NOMO-1 treated with dmso at 0.1 percent for 144 hours (cell line): ENCODE data around the gene TNPO2.
"Not testable (repeated sequence)": the region's sequence is repeated elsewhere in the genome, so short reads cannot be mapped to it uniquely, and the experiment has no call there.

Source experiments
- DNase-seq: peaks from one replicate; lab custom pipeline; 2025; ENCODE audit not compliant: unreplicated experiment; lab: John Stamatoyannopoulos, UW

The TNPO2 gene

GRCh38 chr19:12706332-12706718 is 17.4 kb downstream of the TNPO2 start:
- no peak for DNase-seq

DNA sequence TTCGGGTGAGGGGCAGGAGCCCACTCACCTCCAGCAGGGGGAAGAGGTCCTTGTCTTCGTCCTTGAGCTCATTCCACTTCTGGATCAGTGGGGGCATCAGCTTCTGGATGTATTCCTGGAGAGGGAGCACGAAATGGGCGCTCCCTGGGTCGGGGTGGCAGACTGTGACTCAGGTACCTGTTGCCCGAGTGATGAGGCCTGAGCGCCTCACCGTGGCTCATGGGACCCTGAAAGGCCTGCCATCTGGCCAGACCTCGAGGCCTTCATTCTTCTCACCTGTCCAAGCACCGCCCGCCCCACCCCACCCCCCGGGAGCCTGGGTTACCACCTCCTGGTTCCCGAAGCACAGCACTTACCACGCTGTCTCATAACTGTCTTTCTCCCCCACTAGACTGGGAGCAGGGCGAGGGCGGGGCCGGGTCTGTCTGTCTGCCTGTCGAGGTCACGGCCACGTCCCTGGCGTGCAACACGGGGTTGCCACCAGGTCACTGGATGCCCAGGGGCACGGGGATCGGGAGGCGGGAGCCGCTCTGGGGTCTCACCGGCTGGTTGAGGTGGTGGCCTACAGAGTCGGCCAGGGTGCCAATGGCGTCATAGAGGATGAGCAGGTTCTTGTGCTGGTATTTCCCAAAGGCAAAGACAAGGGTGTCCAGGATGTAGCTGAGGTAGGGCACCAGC is 17.9 kb downstream of the TNPO2 start:
- no peak for DNase-seq

- DNase-seq: no peak
These were observed 18.6 kb downstream of the TNPO2 start for GRCh38 chr19:12705169-12705568.

DNA sequence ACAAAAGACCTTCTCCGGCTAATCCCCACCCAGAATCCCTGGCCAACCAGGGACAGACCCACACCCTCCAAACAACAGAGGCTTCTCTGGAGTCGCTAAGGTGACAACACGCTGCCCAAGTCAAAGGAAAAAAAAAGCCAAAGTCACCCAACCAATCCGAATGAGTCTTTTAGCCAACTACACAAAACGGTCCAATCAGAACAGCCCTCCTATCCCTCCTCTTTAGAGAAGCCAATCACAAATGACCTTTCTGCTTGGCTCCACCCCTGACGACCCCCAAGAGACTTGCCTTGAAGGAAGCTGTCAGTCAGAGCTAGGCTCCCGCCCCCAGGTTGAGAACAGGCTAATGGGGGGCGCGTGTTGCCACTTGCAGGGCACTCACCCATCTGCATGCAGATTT is 20.7 kb downstream of the TNPO2 start:
- DNase-seq: no peak

- no peak for DNase-seq
These were observed 22.0 kb downstream of the TNPO2 start for GRCh38 chr19:12701596-12702282.

DNA sequence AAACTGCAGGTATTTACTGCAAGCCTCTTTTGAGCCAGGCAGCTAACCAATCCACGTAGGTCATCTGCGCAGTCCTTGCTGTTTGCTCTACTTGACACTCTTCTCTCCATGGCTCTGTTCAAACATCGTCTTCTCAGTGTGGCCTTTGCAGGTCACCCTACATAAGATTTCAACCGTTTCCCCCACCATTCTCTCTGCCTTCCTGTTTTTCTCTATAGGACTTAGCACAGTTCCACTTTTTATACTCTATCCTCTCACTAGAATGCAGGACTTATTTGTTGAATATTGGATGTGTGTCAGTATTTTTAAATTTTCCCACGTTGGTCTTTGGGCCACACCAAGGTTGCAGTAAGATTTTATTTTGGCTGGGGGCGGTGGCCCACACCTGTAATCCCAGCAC is 25.6 kb downstream of the TNPO2 start:
- no peak for DNase-seq

DNA sequence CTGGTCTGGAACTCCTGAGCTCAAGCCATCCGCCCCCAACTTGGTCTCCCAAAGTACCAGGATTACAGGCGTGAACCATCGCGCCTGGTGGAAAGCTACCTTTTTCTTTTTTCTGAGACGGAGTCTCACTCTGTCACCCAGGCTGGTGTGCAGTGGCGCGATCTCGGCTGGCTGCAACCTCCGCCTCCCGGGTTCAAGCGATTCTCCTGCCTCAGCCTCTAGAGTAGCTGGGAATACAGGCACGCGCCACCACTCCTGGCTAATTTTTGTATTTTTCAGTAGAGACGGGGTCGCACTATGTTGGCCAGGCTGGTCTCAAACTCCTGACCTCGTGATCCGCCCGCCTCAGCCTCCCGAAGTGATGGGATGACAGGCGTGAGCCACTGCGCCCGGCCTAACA is 26.3 kb downstream of the TNPO2 start:
- DNase-seq: not testable (repeated sequence)

GRCh38 chr19:12696366-12697335 is 27.1 kb downstream of the TNPO2 start, which contains the start of gene FBXW9:
TSS of gene FBXW9 (minus strand) at chr19:12696631. CDS start at chr19:12696581, 50 bp downstream.
- DNase-seq: peak; percentile 83

DNA sequence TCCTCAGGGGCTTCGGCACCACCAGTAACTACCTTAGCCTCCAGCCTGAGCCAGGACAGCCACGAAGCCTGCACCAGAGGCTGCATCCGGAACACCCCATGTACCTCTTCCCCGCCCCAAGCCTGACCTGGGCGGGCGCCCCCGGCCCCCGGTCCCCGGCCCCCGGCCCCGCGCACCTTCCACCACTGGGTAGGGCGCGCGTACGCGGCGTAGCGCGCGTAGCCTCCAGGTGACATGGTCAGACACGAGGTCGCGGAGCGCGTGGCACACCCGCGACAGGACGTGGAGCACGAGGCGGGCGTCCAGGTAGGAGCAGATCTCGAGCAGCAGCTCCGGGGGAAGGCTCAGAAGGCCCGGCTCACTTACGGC is 27.8 kb downstream of the TNPO2 start:
- DNase-seq: no peak

GRCh38 chr19:12695514-12695913 is 28.2 kb downstream of the TNPO2 start:
- DNase-seq: no peak

- DNase-seq: no peak
These were observed 28.6 kb downstream of the TNPO2 start for GRCh38 chr19:12695096-12695495.

- no peak for DNase-seq
These were observed 29.1 kb downstream of the TNPO2 start for GRCh38 chr19:12694641-12695040.

- no peak for DNase-seq
These were observed 30.8 kb downstream of the TNPO2 start for GRCh38 chr19:12692960-12693359.

GRCh38 chr19:12689581-12690216 is 34.0 kb downstream of the TNPO2 start:
- DNase-seq: no peak

GRCh38 chr19:12689012-12689411 is 34.7 kb downstream of the TNPO2 start:
- no peak for DNase-seq

DNA sequence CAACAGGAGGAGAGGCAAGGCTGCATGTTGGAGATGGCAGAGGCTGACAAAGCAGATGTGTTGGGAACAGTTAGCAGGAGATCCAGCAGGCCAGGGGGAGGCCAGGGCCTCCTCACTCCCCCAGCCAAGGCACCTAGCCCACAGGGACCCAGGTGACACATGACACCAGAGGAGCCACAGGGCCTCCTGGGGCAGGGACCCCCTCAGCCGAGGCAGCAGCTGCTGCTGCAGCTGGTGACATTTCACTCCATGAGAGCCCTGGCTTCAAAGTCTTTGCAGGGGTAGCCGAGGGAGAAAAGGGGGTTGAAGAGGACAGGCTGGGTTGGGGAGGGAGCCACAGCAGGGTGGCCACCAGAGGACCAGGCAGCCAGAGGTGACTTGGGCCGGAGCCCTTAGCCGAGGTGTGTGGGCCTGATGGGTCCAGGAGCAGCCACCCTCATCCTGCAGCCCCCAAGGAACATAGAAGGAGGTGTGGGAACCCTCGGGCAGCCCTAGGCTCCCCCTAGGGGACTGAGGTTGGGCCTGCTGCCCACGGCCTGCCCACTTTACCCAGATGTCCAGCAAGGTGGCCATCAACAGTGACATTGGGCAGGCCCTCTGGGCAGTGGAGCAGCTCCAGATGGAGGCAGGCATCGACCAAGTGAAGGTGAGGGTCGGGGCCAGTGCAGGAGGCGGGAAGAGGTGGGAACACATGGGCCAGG is 36.1 kb downstream of the TNPO2 start, which contains the start of gene GNG14:
GNG14 (plus strand) TSS at position 503 of the 701 bp plus-strand sequence; CDS start at position 554, 51 bp downstream.
- DNase-seq: no peak

DNA sequence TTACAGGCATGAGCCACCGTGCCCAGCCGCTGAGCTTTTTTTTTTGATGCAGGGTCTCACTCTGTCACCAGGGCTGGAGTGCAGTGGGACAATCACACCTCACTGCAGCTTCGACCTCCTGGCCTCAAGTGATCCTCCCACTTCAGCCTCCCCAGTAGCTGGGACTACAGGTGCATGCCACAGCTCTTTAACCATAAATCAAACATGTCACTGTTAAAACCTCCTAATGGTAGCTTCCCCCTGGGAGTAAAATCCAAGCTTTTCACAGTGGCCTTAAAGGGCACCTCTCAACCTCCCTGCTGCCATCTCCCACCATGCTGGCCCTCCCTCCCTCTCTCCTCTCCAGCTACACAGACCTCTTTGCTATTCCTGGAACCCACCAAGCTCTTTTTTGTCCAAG is 37.9 kb downstream of the TNPO2 start:
- DNase-seq: no peak

DNA sequence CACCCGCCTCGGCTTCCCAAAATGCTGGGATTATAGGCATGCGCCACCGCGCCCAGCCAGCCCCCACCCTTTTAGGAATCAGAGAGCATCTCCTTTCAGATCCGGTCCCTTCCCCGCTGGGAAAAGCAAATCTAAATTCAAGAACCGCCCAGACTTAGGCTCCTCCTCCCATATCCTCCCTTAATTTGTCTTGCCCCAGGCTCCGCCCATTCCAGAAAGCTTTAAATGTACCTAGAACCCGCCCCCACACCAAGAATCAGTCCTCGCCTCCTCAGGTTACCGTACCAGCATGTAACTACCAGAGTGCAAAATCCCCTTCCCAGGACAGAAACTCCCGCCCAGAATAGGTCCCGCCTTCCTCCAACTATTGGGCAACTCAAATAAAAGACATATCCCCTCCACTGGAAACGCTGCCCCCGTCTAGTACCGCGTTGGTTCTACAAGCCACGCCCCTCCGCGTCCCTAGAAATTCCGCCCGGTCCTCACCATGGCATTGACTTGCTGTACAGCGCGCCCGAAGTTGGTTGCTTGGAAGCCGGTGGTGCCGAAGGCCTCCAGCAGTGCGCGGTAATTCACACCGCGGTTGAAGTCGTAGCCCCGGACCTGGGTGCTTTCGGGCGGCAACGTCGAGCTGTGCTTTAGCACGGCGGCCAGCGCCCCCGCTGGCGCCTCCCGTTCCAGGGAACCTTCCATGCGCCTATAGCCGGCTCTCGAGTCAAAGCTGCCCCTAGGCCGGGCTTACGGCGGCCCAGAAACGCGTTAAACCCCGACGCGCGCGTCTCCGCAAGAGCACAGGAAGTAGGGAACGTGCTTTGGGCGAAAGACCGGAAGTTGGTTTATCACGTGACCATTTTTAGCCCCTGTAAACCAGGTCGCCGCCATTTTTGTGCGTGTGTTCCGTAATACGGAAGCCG is 42.4 kb downstream of the TNPO2 start, which contains the start of gene DHPS:
DHPS (minus strand) TSS at position 807 of the 914 bp plus-strand sequence; CDS start at position 693, 114 bp downstream.
- DNase-seq: peak; percentile 95

DNA sequence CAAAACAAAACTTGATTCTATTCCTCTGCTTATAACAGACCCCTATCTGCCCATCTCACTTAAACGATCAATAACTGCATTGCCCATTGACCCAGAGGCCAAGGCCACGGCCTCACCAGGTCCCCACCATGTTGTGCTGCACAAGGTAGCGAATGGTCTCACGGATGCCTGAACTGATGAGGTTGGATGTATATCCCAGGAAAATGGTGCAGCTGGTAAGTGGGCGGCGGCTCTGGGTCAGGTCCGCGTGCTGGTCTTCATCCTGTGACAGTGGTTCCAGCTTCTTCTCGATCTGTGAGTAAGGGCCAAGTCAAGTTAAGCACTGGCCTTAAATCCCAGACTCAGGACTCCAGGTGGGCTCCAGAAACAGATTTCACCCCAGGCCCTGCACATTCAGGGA is 43.7 kb downstream of the TNPO2 start:
- DNase-seq: no peak
